DOHH2 (cell line): ENCODE measurements around the gene RBMS2.

Source experiments
- CTCF ChIP-seq: fragments of 200-600 bp; sonication (generic); IDR thresholded peaks from one replicate; pipeline ENCODE4 v1.5.1; 2014; ENCODE audit warnings: antibody characterized with exemption, mild to moderate bottlenecking, low read depth, low read length; ENCODE audit not compliant: poor library complexity, severe bottlenecking
- EZH2phosphoT487 ChIP-seq: fragments of 200-600 bp; sonication (generic); IDR thresholded peaks from 2 replicates; pipeline ENCODE4 v1.6.1; 2017; ENCODE audit warnings: borderline replicate concordance, mild to moderate bottlenecking, antibody characterized with exemption, low read length, moderate library complexity, mixed read lengths

- TF ChIP-seq CTCF: no peak
- no peak for TF ChIP-seq EZH2phosphoT487
Measured at GRCh38 chr12:56591126-56591525, 69.5 kb downstream of the RBMS2 start.
